Spleen (tissue), 7 donors: ENCODE measurements around the gene SLFNL1.

Experiments
- POLR2A ChIP-seq, 3 donors: fragments of 450-650 bp; IDR thresholded peaks; one replicate each; pipeline ENCODE4 v1.5.1; 2017; ENCODE audit warnings: antibody characterized with exemption in 3 of 3, mild to moderate bottlenecking in 1 of 3
- POLR2AphosphoS5 ChIP-seq, 3 donors: sonication (generic); formaldehyde crosslinking; IDR thresholded peaks; one replicate each; pipeline ENCODE4 v1.5.1; 2017; ENCODE audit warnings: antibody characterized with exemption in 3 of 3
- TF ChIP-seq, protein P1 (sequence below), 11 experiments: fragments of 200-600 bp in 7 of 11; fragments of 450-650 bp in 4 of 11; sonication (generic) in 4 of 11; IDR thresholded peaks in 8 of 11; conservative IDR thresholded peaks in 3 of 11; 1 replicate in 7 of 11; 2 replicates in 4 of 11; pipeline versions ENCODE4 v1.4.0 to v1.8.0; 2016 to 2021; ENCODE audit warnings: antibody characterized with exemption in 11 of 11, inconsistent platforms in 4 of 11, mild to moderate bottlenecking in 1 of 11
- donor health status: DM: no; HTN: no; CAD: no; lungs with moderate emphysema.
- donor health status: DM: no; HTN: no; CAD: no.
- donor health status: DM: no; HTN: no; CAD: no.

DNA sequence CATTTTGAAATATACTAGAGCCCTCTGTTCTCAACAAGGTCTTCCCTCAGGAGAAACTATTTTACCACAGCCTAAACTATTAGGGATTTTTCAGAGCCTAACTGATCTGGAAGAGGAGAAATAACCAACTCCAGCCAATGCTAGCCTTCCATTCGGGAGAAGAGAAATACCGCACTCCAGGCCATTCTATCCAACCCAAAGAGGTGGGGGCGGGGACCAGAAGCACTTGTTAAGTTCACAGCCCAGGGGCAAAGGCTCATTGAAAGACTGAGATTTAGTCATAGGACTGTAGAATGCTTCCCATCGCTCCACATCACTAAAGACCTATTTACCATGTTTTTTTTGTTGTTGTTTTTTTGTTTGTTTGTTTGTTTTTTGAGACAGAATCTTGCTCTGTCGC lies 35.4 kb upstream of the SLFNL1 start:
- TF ChIP-seq, protein P1, sequence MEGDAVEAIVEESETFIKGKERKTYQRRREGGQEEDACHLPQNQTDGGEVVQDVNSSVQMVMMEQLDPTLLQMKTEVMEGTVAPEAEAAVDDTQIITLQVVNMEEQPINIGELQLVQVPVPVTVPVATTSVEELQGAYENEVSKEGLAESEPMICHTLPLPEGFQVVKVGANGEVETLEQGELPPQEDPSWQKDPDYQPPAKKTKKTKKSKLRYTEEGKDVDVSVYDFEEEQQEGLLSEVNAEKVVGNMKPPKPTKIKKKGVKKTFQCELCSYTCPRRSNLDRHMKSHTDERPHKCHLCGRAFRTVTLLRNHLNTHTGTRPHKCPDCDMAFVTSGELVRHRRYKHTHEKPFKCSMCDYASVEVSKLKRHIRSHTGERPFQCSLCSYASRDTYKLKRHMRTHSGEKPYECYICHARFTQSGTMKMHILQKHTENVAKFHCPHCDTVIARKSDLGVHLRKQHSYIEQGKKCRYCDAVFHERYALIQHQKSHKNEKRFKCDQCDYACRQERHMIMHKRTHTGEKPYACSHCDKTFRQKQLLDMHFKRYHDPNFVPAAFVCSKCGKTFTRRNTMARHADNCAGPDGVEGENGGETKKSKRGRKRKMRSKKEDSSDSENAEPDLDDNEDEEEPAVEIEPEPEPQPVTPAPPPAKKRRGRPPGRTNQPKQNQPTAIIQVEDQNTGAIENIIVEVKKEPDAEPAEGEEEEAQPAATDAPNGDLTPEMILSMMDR (IDR thresholded peaks at IDR 0.05 in 8 of 11, conservative IDR thresholded peaks at IDR 0.05 in 3 of 11) = no peak
- TF ChIP-seq POLR2AphosphoS5 (IDR thresholded peaks at IDR 0.05) (no peak), POLR2A (IDR thresholded peaks at IDR 0.05) (no peak)
